PFSK-1 (cell line): ENCODE measurements around the gene SULF2.

Source experiments
- FOXP2 ChIP-seq: optimal IDR thresholded peaks from 2 replicates; pipeline ENCODE3; 2011; ENCODE audit warnings: borderline replicate concordance, control low read depth, inconsistent platforms; ENCODE audit not compliant: insufficient read depth; ENCODE audit errors: extremely low read length, extremely low read depth
- POLR2AphosphoS5 ChIP-seq: IDR thresholded peaks from 2 replicates; pipeline ENCODE4 v1.6.1; 2012; ENCODE audit warnings: low read depth, mild to moderate bottlenecking, control low read depth, low read length, moderate library complexity
- SIN3A ChIP-seq: IDR thresholded peaks from 2 replicates; pipeline ENCODE4 v1.6.1; 2012; ENCODE audit warnings: mild to moderate bottlenecking, low read length, moderate library complexity, borderline replicate concordance; ENCODE audit not compliant: insufficient read depth
- TAF1 ChIP-seq: IDR thresholded peaks from 2 replicates; pipeline ENCODE4 v1.6.1; 2012; ENCODE audit warnings: low read length, control low read depth, borderline replicate concordance; ENCODE audit not compliant: insufficient read depth
- TF ChIP-seq, protein P1 (sequence below), 2 experiments: IDR thresholded peaks; 2 replicates each; pipeline versions ENCODE4 v1.6.1 to v1.8.0; 2011 to 2012; ENCODE audit warnings: low read depth in 2 of 2, low read length in 2 of 2, control low read depth in 1 of 2, inconsistent platforms in 1 of 2, mild to moderate bottlenecking in 1 of 2, moderate library complexity in 1 of 2; ENCODE audit not compliant: insufficient read depth in 1 of 2

The SULF2 gene

DNA sequence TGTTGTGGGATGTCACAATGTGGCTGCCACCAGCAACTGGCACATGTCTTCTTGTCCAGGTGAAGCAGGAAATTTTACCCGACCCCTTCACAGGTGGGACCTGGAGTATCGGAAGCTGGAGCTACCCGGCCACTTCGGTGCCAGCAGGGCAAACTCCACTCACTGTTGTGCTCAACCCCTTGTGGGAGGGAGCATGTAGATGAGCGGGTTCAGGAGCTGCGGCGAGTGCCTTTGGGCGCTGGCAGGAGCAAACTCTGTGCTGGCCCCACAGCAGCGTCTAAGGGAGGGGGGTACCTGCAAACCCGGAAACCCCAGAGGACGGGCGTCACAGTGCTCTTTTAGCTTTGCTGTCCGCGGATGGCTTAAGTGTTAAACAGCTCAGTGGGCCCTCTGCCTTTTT, 20.7 kb upstream of the SULF2 start:
- TF ChIP-seq, protein P1, sequence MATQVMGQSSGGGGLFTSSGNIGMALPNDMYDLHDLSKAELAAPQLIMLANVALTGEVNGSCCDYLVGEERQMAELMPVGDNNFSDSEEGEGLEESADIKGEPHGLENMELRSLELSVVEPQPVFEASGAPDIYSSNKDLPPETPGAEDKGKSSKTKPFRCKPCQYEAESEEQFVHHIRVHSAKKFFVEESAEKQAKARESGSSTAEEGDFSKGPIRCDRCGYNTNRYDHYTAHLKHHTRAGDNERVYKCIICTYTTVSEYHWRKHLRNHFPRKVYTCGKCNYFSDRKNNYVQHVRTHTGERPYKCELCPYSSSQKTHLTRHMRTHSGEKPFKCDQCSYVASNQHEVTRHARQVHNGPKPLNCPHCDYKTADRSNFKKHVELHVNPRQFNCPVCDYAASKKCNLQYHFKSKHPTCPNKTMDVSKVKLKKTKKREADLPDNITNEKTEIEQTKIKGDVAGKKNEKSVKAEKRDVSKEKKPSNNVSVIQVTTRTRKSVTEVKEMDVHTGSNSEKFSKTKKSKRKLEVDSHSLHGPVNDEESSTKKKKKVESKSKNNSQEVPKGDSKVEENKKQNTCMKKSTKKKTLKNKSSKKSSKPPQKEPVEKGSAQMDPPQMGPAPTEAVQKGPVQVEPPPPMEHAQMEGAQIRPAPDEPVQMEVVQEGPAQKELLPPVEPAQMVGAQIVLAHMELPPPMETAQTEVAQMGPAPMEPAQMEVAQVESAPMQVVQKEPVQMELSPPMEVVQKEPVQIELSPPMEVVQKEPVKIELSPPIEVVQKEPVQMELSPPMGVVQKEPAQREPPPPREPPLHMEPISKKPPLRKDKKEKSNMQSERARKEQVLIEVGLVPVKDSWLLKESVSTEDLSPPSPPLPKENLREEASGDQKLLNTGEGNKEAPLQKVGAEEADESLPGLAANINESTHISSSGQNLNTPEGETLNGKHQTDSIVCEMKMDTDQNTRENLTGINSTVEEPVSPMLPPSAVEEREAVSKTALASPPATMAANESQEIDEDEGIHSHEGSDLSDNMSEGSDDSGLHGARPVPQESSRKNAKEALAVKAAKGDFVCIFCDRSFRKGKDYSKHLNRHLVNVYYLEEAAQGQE (IDR thresholded peaks at IDR 0.05; ENCODE audit: insufficient read depth in 1 of 2, low read depth in 2 of 2, low read length in 2 of 2) = no peak
- TF ChIP-seq TAF1 = no peak
- TF ChIP-seq FOXP2 = no peak
- no peak for TF ChIP-seq POLR2AphosphoS5
- no peak for TF ChIP-seq SIN3A

DNA sequence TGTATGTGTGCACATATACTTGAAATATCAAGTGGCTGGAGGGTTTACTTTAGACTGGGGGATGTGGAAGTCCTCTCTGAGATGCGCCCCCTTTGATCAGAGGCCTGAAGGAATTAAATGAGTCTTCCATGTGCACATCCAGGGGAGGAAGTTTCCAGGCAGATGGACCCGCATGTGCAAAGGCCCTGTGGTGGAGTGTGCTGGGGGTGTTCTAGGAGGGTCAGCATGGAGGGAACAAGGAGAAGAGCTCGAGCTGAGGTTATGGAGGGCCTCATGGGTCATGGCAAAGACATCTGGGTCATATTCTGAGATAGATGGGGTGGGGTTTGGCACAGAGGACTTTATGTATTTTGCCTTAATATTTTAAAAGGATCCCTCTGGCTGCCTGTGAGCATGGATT, 17.7 kb upstream of the SULF2 start:
- TF ChIP-seq SIN3A = no peak
- TF ChIP-seq POLR2AphosphoS5 = no peak
- TF ChIP-seq, protein P1 (IDR thresholded peaks at IDR 0.05; ENCODE audit: insufficient read depth in 1 of 2, low read depth in 2 of 2, low read length in 2 of 2) = no peak
- TF ChIP-seq FOXP2 = no peak
- no peak for TF ChIP-seq TAF1

DNA sequence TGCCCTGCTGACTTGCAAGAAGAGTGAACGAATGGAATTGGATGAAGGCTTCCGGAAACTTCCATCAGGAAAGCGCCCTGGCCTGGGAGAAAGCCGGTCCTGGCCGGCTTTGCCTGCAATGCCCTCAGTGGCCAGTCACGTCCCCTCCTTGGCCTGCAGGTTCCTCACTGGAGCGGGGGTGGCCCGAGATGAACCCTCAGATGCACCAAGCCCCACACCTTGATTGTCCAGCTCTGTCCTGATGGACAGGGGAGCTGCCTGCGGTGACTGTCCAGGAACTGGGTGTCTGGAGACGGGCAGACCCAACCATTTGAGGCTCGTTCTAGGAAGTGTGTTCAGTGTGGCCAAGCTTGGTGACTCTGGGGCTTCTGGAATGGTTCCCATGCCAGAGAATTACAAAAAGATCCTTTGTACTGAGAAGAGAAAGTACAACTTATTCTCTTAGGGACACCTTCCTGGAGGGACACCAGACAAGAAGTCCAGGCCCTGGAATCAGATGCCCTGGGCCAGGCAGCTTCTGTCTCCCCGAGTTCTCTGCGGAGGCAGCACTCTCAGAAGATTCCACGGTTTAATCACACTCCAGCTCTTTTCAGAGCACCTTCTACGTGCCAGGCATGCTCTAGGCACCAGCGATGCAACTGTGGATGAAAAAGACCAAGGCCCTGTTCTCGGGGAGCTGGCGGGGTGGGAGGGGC, 17.1 kb upstream of the SULF2 start:
- TF ChIP-seq POLR2AphosphoS5 (no peak), TAF1 (no peak), SIN3A (no peak), FOXP2 (no peak)
- TF ChIP-seq, protein P1 (IDR thresholded peaks at IDR 0.05; ENCODE audit: insufficient read depth in 1 of 2, low read depth in 2 of 2, low read length in 2 of 2) = no peak

DNA sequence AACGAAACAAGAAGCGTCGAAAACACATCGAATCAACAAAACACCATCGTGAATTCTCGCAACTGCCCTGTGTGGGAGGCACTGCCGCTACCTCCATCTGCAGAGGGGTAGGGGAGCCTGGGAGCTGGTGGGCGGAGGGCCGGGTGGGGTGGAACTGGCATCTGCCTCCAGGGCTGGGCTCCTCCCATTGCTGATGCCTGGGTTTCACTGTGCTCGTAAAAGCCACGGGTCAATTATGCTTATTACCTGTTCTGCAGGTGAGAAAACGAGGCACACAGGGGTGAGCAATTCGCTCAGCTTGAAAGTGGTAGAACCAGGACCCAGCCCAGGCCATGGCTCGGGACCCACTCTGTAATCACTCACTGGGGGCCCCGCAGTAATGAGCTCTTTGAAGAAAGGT, 16.5 kb upstream of the SULF2 start:
- TF ChIP-seq TAF1 (no peak), FOXP2 (no peak), POLR2AphosphoS5 (no peak)

DNA sequence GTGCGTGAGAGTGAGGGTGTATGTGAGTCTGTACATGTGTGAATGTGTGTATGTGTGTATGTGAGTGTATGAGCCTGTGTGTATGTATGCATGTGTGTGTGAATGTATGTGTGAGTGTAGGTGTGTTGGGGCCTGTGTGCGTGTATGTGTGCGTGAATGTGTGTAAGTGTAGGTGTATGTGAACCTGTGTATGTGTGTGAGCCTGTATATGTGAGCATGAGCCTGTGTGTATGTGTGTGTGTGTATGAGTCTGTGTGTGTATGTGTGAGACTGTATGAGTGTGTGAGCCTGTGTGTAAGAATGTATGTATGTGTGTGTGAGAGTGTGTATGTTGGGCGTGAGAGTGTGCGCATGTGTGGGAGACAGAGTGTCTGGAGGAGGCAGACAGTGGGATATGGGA, 15.8 kb upstream of the SULF2 start:
- TF ChIP-seq, protein P1 (IDR thresholded peaks at IDR 0.05; ENCODE audit: insufficient read depth in 1 of 2, low read depth in 2 of 2, low read length in 2 of 2) = no peak
- TF ChIP-seq SIN3A (no peak), FOXP2 (no peak), POLR2AphosphoS5 (no peak), TAF1 (no peak)
